GM12865 (cell line): ENCODE data around the gene SYNE1.

ENCODE experiments used
- DNase-seq: peaks from one replicate; pipeline ENCODE4 v3.0.0; 2010; ENCODE audit warnings: low read depth
- H3K4me3 ChIP-seq: 2 replicates; pipeline ENCODE4 v1.5.1; 2011; ENCODE audit warnings: mild to moderate bottlenecking, low read depth, low read length, control low read depth
- CTCF ChIP-seq: IDR thresholded peaks from 2 replicates; pipeline ENCODE4 v1.5.1; 2011; ENCODE audit warnings: low read length, control low read depth, low read depth, inconsistent platforms; ENCODE audit not compliant: insufficient read depth; ENCODE audit errors: missing control alignments

Gene SYNE1

GRCh38 chr6:152380993-152381898 lies 255.9 kb downstream of the SYNE1 start:
- no peak for DNase-seq
- no peak overlapping the region for H3K4me3 ChIP-seq
- no peak for TF ChIP-seq CTCF

- no peak overlapping the region for H3K4me3 ChIP-seq
- no peak for DNase-seq
- TF ChIP-seq CTCF = no peak
Measured at GRCh38 chr6:152380351-152380767, 256.8 kb downstream of the SYNE1 start.

GRCh38 chr6:152379423-152379822 lies 257.7 kb downstream of the SYNE1 start:
- no peak for TF ChIP-seq CTCF
- H3K4me3 ChIP-seq = no peak overlapping the region
- DNase-seq = no peak

GRCh38 chr6:152378169-152378568 lies 259.0 kb downstream of the SYNE1 start:
- H3K4me3 ChIP-seq = no peak overlapping the region
- no peak for TF ChIP-seq CTCF

GRCh38 chr6:152375197-152375596 lies 262.0 kb downstream of the SYNE1 start:
- no peak for DNase-seq
- no peak overlapping the region for H3K4me3 ChIP-seq
- no peak for TF ChIP-seq CTCF

More at GRCh38 chr6:152378169-152378568, 259.0 kb downstream of the SYNE1 start:
- DNase-seq = no peak

GRCh38 chr6:152372945-152373344 lies 264.2 kb downstream of the SYNE1 start:
- DNase-seq = no peak
- TF ChIP-seq CTCF = no peak
- H3K4me3 ChIP-seq = no peak overlapping the region
